Stimulated activated CD4-positive, alpha-beta T cell treated with anti-CD3 and anti-CD28 coated beads, TNF-alpha, amount 100 ng/mL, for 1 hour (primary cell): ENCODE measurements around the gene PRDM16.

Source experiments
- DNase-seq, 3 donors: peaks; one replicate each; pipeline ENCODE4 v3.0.0-alpha.2; 2020; ENCODE audit warnings: low read depth in 3 of 3, low spot score in 1 of 3

PRDM16 gene

GRCh38 chr1:3456449-3456963, 387.5 kb downstream of the PRDM16 start:
- no peak for DNase-seq

GRCh38 chr1:3456964-3457909, 388.2 kb downstream of the PRDM16 start:
- no peak for DNase-seq

- no peak for DNase-seq
These were observed 389.2 kb downstream of the PRDM16 start for GRCh38 chr1:3457910-3458883.

- no peak for DNase-seq
These were observed 390.3 kb downstream of the PRDM16 start for GRCh38 chr1:3459051-3459908.

GRCh38 chr1:3459940-3460671, 391.1 kb downstream of the PRDM16 start:
- DNase-seq, result no peak

- DNase-seq, result no peak
These were observed 391.7 kb downstream of the PRDM16 start for GRCh38 chr1:3460672-3461131.

GRCh38 chr1:3461238-3461933, 392.4 kb downstream of the PRDM16 start:
- no peak for DNase-seq

GRCh38 chr1:3461934-3462275, 392.9 kb downstream of the PRDM16 start:
- no peak for DNase-seq

- no peak for DNase-seq
These were observed 393.5 kb downstream of the PRDM16 start for GRCh38 chr1:3462356-3463012.

GRCh38 chr1:3463013-3463385, 394.0 kb downstream of the PRDM16 start:
- no peak for DNase-seq

- DNase-seq, result no peak
These were observed 394.4 kb downstream of the PRDM16 start for GRCh38 chr1:3463408-3463863.

GRCh38 chr1:3463891-3464648, 395.1 kb downstream of the PRDM16 start:
- no peak for DNase-seq

GRCh38 chr1:3464649-3465025, 395.6 kb downstream of the PRDM16 start:
- DNase-seq, result no peak

- DNase-seq, result no peak
These were observed 396.3 kb downstream of the PRDM16 start for GRCh38 chr1:3465091-3465934.

GRCh38 chr1:3465935-3466321, 396.9 kb downstream of the PRDM16 start:
- DNase-seq, result no peak

GRCh38 chr1:3466366-3467075, 397.5 kb downstream of the PRDM16 start:
- no peak for DNase-seq
